ENCODE results near the gene POLR3H.

- TF ChIP-seq POLR2A (IDR thresholded peaks at IDR 0.05) = no peak
- TF ChIP-seq CTCF (IDR thresholded peaks at IDR 0.05) = no peak
- TF ChIP-seq EP300 (IDR thresholded peaks at IDR 0.05) = no peak
Measured at GRCh38 chr22:41528938-41529561, 15.2 kb downstream of the POLR3H start.

Data from gastroesophageal sphincter (tissue), 3 donors.